Activated T-helper 1 cell treated with anti-CD3 and anti-CD28 coated beads, Interleukin-12 subunit alpha, Interleukin-12 subunit beta, Interleukin-2, Interleukin-4 antibody, amounts not matched to agents 30 ng/mL and 10 ng/mL and 1 ng/mL, durations not matched to agents 14 hours and 24 hours and 36 hours (primary cell): ENCODE measurements around the gene PARD3B. TPM values are rescaled to one million over a fixed set of nuclear protein-coding genes. Genes with fewer than 3 reads are reported as not detected.

ENCODE experiments used
- DNase-seq: peaks from one replicate; pipeline ENCODE4 v3.0.0; 2021; ENCODE audit warnings: low spot score
- H3K27ac Mint-ChIP-seq: one replicate; pipeline ENCODE4 v1.8.0; 2021; ENCODE audit warnings: mild to moderate bottlenecking, mixed read lengths
- H3K27me3 Mint-ChIP-seq: one replicate; pipeline ENCODE4 v1.8.0; 2022; ENCODE audit warnings: mild to moderate bottlenecking, moderate library complexity, mixed read lengths; ENCODE audit not compliant: insufficient read depth
- H3K36me3 Mint-ChIP-seq: one replicate; pipeline ENCODE4 v1.8.0; 2021; ENCODE audit warnings: low read depth, mixed read lengths
- H3K4me1 Mint-ChIP-seq: one replicate; pipeline ENCODE4 v1.8.0; 2021; ENCODE audit warnings: low read depth, mixed read lengths
- H3K4me3 Mint-ChIP-seq: one replicate; pipeline ENCODE4 v1.8.0; 2021; ENCODE audit warnings: mild to moderate bottlenecking, moderate library complexity, mixed read lengths
- H3K9me3 Mint-ChIP-seq: one replicate; pipeline ENCODE4 v1.8.0; 2021; ENCODE audit warnings: mixed read lengths
- intact Hi-C: fragments of 100-400 bp; cut with micrococcal nuclease; formaldehyde crosslinking; loops from one replicate; pipeline ENCODE4 v1.15.1; 2024
- total RNA-seq: library from RNA; stranded (reverse); gene quantifications from 2 replicates; pipeline ENCODE4 v1.2.3, GENCODE V29; 2022

Gene PARD3B
- total RNA-seq, 1 donor from 2014 or later: 0.26 TPM

DNA sequence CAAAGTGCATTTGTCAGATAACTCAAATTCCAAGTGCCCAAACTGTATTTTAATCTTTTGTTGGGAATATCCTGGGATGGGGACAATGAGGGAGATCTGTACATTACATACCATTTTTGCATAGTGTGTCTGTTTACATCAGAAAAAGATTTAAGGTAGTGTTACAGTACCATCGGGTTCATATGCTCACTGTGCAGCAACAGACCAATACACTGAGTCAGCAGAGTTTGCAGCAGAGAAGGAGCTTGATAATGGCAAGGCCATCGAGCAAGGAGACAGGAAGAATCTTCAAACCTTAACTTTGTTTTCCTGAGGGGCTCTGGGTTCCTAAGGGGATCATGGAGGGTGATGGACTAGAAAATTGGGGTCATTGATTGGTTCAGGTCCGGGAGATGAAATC, 399.7 kb downstream of the PARD3B start:
- H3K27me3 Mint-ChIP-seq: peaks cover 2% of the 10 kb centered on the region
- H3K4me3 Mint-ChIP-seq: no peak overlapping the region
- intact Hi-C loops: loop anchor here (5.0 kb wide), 3 partner anchors 43 to 737 kb away; partner anchors contain the start of gene NRP2
- peaks cover 33% of the 10 kb centered on the region for H3K36me3 Mint-ChIP-seq
- H3K27ac Mint-ChIP-seq: no peak overlapping the region
- H3K4me1 Mint-ChIP-seq: peaks cover 54% of the 10 kb centered on the region
- DNase-seq: no peak
- H3K9me3 Mint-ChIP-seq: peaks cover 34% of the 10 kb centered on the region

DNA sequence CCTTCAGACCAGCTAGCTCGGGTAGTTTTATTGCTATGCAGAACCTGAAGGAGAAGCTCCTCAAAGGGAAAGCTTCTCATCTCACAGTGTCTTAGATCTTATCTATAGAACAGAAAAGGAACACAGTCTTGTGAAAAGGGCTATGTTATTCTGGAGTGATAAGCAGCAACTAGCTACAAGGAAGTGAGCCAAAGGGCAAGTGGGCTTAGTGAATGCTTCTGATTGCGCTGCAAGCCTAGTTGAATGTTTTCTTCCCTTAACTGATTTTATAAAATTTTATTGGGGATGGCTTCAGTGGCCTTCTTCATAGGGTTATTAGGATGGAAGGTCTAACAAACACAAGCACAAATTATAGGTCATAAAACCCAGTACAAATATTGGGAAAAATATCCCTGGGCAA, 400.1 kb downstream of the PARD3B start:
- DNase-seq: no peak
- H3K27me3 Mint-ChIP-seq: peaks cover 2% of the 10 kb centered on the region
- no peak overlapping the region for H3K27ac Mint-ChIP-seq
- intact Hi-C loops: loop anchor here (5.0 kb wide), 3 partner anchors 43 to 737 kb away; partner anchors contain the start of gene NRP2
- peaks cover 33% of the 10 kb centered on the region for H3K36me3 Mint-ChIP-seq
- peaks cover 57% of the 10 kb centered on the region for H3K4me1 Mint-ChIP-seq
- no peak overlapping the region for H3K4me3 Mint-ChIP-seq
- H3K9me3 Mint-ChIP-seq: peaks cover 34% of the 10 kb centered on the region

DNA sequence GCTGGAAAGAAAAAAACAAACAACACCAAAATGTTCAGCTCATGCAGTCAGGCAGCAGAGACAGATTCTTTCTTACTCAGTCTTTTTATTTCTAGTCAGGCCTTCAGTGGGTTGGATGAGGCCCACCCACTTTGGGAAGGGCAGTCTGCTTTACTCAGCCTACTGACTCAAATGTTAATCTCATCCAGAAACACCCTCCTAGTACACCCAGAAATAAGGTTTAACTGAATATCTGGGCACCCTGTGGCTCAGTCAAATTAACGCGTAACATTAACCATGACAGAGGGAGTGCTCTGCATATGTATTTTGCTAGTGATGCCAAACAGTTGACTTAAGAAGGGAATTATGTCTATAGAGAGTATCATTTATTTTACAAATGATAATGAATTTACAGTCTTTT, 401.6 kb downstream of the PARD3B start:
- peak overlapping the region; percentile 47 for H3K27ac Mint-ChIP-seq
- H3K4me3 Mint-ChIP-seq: no peak overlapping the region
- H3K27me3 Mint-ChIP-seq: no peaks in the 10 kb centered on the region
- peaks cover 69% of the 10 kb centered on the region for H3K4me1 Mint-ChIP-seq
- peaks cover 40% of the 10 kb centered on the region for H3K36me3 Mint-ChIP-seq
- peaks cover 39% of the 10 kb centered on the region for H3K9me3 Mint-ChIP-seq
- DNase-seq: no peak
- intact Hi-C loops: loop anchor here (5.0 kb wide), 3 partner anchors 45 to 735 kb away; partner anchors contain the start of gene NRP2

DNA sequence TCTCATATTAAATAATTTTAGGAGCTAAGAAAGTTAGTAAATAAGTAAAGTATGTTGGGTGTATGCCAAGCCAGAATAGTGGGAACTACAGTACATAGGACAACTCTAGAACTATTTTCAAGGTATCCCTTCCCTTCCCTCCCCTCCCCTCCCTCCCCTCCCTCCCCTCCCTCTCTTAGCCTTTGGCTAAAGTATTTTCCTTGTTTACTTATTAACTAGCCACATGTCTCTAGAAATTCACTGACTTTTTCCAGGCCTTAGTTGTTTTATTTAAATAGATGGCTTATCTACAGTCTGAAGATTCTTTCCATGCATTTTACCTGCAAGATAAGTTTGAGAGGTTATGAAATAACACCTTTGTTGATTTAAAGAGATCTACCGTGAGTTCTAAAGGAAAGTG, 402.1 kb downstream of the PARD3B start:
- Mint-ChIP-seq H3K9me3 (peaks cover 39% of the 10 kb centered on the region), H3K36me3 (peaks cover 40% of the 10 kb centered on the region), H3K27me3 (no peaks in the 10 kb centered on the region), H3K4me1 (peaks cover 69% of the 10 kb centered on the region), H3K4me3 (no peak overlapping the region), H3K27ac (peak overlapping the region; percentile 14)
- intact Hi-C loops: loop anchor here (5.0 kb wide), 3 partner anchors 45 to 735 kb away; partner anchors contain the start of gene NRP2
- DNase-seq: no peak

DNA sequence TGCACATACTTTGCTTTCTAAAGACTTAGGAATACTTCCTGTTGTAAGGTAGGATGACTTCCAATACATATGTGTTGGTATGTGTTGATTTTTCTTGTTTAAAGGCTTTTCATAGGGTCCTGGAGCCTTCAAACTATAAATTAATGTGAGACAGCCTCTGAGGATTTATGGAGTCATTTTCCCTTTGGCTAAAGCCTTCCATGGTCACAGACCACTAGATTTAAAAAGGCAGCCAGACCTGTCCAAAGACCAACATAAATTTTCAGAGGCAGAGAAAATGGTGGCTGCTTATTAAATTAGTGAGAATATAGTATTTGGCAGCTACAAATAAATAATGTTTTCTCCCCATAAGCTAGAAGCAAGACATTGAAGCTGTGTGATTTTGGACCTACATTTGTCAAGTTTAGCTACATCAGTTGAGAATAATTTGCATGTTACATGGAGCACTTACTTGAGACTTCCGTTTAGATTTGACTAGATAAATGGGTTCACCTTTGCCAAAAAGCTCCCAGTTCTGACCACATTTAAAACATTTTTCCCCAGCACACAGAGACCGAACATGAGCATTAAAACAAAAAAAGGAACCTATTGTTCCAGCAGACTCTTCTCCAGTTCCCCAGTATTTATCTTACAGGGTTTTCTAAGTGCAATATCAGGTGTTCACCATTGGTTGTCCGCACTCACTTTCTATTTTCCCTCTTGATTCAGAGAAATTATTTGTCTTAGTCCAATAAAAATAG, 402.9 kb downstream of the PARD3B start:
- H3K9me3 Mint-ChIP-seq: peaks cover 39% of the 10 kb centered on the region
- H3K27ac Mint-ChIP-seq: peak overlapping the region; percentile 73
- peaks cover 69% of the 10 kb centered on the region for H3K4me1 Mint-ChIP-seq
- no peak for DNase-seq
- peak overlapping the region; percentile 50 for H3K4me3 Mint-ChIP-seq
- no peaks in the 10 kb centered on the region for H3K27me3 Mint-ChIP-seq
- H3K36me3 Mint-ChIP-seq: peaks cover 40% of the 10 kb centered on the region
- intact Hi-C loops: loop anchor here (1.0 to 5.0 kb wide), 7 partner anchors 10 to 734 kb away; partner anchors contain the start of gene NRP2

DNA sequence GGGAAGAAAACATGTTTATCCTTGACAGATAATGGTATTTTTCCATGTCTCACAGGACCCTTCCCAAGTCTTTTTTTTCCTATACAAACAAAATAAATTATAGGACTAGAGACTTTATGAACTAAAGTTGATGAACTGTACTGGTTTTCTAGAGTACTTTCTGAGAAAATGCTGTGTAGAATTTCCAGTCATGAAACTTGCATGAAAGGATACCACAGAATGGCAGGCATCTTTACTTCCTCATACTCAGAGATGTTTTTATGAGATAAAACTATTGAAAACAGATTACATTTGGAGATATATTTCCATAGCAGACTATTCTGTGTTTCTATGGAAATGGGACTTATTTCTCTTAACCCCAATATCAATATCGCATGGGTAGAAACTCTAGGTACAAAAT, 403.5 kb downstream of the PARD3B start:
- H3K9me3 Mint-ChIP-seq: peaks cover 34% of the 10 kb centered on the region
- H3K4me1 Mint-ChIP-seq: peaks cover 69% of the 10 kb centered on the region
- no peak for DNase-seq
- intact Hi-C loops: loop anchor here (1.0 to 5.0 kb wide), 8 partner anchors 9 to 733 kb away; partner anchors contain the start of gene NRP2
- H3K4me3 Mint-ChIP-seq: peak overlapping the region; percentile 72
- peak overlapping the region; percentile 73 for H3K27ac Mint-ChIP-seq
- peaks cover 35% of the 10 kb centered on the region for H3K36me3 Mint-ChIP-seq
- no peaks in the 10 kb centered on the region for H3K27me3 Mint-ChIP-seq

DNA sequence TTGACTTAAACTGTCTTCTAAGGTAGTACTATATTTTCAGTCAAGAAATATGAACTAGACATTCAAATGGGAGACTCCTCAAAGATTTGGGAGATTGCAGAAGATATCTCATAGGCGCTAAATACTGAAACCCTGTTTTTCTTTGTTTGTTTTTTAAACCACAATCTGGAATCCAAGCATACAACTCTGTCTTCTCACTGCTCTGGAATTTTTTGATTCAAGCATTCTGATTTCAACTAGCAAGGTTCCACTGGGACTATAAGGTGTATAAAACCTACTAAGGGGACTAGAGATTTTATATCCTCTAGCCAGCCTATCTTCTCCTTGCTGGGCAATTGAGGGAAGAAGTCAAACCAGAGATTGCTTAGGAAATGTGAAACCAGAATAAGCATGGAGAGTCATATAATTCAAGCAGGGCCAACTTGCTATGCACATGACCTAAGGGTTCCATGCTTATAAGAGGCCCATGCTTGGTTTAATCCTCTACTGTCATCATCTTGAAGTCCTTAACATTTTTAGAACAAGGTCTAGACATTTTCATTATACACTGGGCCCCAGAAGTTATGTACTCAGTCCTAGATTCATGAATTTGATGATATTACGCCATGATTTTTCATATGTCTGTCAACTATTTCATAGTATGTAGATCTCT, 405.5 kb downstream of the PARD3B start:
- Mint-ChIP-seq H3K4me3 (no peak overlapping the region), H3K4me1 (peaks cover 58% of the 10 kb centered on the region), H3K27me3 (no peaks in the 10 kb centered on the region), H3K36me3 (peaks cover 23% of the 10 kb centered on the region), H3K9me3 (peaks cover 19% of the 10 kb centered on the region), H3K27ac (no peak overlapping the region)
- no peak for DNase-seq
- intact Hi-C loops: no loop called here

DNA sequence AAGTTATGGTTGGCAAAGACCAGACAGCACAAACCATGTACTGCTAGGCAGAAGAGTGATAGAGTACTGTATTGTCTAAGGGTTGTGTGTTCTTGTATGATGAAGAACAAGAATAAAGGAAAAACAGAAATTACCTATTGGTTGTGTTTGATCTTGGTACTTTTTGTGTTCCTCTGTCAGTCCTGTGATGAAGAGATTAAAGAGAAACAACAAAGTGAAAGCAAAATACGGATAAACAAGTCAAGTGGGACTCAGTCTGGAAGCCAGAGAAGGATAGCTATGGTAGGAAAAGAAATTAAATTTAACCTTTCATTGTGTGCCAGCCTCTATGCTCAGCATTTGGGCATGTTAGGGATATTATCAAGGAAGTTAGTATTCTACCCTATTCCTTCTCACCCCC, 413.1 kb downstream of the PARD3B start:
- no peak for DNase-seq
- intact Hi-C loops: loop anchor here (1.0 kb wide), 1 partner anchor 10 kb away; no protein-coding TSS in a partner anchor
- H3K9me3 Mint-ChIP-seq: peaks cover 14% of the 10 kb centered on the region
- peaks cover 31% of the 10 kb centered on the region for H3K4me1 Mint-ChIP-seq
- peak overlapping the region; percentile 77 for H3K4me3 Mint-ChIP-seq
- peak overlapping the region; percentile 68 for H3K27ac Mint-ChIP-seq
- H3K27me3 Mint-ChIP-seq: peaks cover 2% of the 10 kb centered on the region
- H3K36me3 Mint-ChIP-seq: peaks cover 17% of the 10 kb centered on the region

DNA sequence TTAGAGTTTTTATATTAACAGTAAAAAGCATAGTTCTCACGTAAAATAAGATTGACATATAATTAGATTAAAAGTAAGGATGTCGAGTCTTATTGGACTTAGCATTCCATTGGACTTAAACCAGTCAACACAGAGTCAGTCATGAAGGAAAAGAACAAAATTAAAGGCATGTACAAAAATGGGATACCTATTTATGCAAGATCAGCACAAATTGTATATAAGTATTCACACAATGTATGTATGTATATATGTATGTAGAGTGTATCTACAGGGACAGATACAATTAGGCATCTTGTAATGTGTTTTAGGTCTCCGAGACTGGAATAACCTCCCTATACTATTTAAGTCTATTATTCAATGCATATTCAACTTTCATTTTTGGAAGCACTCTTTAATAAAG, 419.1 kb downstream of the PARD3B start:
- Mint-ChIP-seq H3K27me3 (peaks cover 3% of the 10 kb centered on the region), H3K4me3 (no peak overlapping the region), H3K27ac (no peak overlapping the region), H3K9me3 (peaks cover 18% of the 10 kb centered on the region), H3K36me3 (peaks cover 19% of the 10 kb centered on the region), H3K4me1 (peaks cover 45% of the 10 kb centered on the region)
- DNase-seq: no peak
- intact Hi-C loops: no loop called here

DNA sequence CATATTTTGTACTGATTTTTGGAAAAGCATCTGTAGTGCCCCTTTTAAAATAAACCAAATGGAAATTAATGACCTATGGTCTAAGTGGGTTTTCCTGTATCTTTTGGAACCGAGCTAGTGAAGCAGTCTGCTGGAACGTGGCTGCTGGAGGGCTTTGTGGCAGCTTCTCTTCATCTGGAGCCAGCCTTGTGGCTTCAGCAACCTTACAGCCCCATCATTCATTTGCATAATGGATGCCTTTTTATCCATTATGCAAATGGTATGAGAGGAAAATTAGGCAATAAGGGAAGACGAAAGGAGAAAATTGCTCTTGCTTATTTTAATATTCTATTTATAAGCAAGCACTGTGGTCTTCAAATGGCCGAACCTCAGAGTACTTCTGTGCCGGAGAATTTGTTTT, 421.0 kb downstream of the PARD3B start:
- peaks cover 16% of the 10 kb centered on the region for H3K9me3 Mint-ChIP-seq
- H3K27ac Mint-ChIP-seq: no peak overlapping the region
- intact Hi-C loops: no loop called here

DNA sequence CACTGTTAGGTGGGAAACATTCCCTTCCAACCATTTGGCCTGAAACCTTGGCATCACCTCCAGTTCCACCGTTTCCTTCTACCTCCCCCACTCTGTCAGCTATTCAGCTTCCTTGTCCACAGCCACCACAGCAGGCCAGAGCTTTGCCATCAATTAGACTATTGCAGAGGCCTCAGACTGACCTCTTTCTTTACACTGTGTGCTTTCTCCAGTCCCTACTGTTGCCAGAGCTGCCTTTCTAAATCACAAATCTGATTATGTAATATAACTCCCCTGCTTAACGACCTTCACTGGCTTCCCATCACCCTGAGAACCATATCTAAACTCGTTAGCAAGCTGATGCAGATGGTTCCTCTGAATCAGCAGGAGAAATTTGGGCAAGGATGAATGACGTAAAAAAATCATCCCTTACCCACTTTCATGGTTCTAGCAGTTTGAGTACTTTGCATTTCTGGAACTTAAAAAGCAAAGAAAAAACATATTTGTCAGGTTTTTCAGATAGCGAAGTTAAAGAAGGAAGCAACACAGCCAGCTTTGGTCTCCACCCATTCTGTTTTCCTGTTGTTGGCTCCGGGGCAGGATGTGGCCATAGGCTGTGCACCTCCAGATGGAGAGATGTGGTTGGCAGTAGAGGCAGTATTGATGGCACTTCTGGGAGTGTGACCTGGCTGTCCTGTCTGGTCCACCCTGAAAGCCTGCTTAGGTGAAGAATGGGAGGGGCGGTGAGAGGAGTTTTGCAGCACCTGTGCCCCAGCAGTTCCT, 422.1 kb downstream of the PARD3B start:
- DNase-seq: peak; percentile 63
- Mint-ChIP-seq H3K4me3 (peak overlapping the region; percentile 52), H3K36me3 (peaks cover 10% of the 10 kb centered on the region), H3K27ac (peak overlapping the region; percentile 85), H3K9me3 (peaks cover 16% of the 10 kb centered on the region), H3K27me3 (peaks cover 1% of the 10 kb centered on the region), H3K4me1 (peaks cover 63% of the 10 kb centered on the region)
- intact Hi-C loops: loop anchor here (1.0 kb wide), 1 partner anchor 18 kb away; no protein-coding TSS in a partner anchor

More for the DNA sequence above, 421.0 kb downstream of the PARD3B start:
- peaks cover 19% of the 10 kb centered on the region for H3K36me3 Mint-ChIP-seq
- no peak overlapping the region for H3K4me3 Mint-ChIP-seq
- H3K4me1 Mint-ChIP-seq: peaks cover 62% of the 10 kb centered on the region
- no peak for DNase-seq
- peaks cover 1% of the 10 kb centered on the region for H3K27me3 Mint-ChIP-seq

DNA sequence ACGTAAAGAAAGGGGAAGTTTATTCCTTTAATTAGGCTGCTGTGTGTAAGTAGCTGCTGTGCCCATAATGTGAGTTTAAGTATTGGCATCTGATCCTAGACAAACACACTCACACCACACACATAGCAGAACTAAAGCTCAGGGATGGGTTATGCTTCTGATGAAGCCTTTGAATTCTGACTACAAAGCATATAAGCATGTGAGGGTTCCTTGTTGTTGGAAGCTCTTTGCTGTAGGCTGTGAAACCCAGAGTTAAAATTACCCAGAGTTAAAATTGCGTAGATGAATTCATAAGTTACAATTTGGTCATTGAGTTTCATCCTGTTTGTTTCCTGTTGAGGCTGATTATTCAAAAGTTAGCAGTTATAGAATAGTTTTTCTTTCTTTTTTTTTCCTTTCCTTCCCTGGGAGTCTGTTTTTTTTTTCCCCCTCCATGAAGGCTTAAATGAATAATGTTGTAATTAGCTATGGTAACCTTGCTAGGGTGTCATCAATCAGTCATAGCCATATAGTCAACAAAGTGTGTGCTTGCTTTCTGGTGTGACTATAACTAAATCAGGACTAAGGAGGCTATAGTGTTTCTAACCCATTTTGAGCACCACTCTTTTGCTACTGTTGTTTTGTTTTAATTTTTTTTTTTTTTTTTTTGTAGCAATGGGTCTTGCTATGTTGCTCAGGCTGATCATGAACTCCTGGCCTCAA, 426.1 kb downstream of the PARD3B start:
- peaks cover 1% of the 10 kb centered on the region for H3K27me3 Mint-ChIP-seq
- H3K9me3 Mint-ChIP-seq: peaks cover 29% of the 10 kb centered on the region
- intact Hi-C loops: loop anchor here (1.0 to 5.0 kb wide), 8 partner anchors 23 to 949 kb away; no protein-coding TSS in a partner anchor
- peaks cover 52% of the 10 kb centered on the region for H3K4me1 Mint-ChIP-seq
- H3K27ac Mint-ChIP-seq: peak overlapping the region; percentile 94
- no peak for DNase-seq
- peaks cover 16% of the 10 kb centered on the region for H3K36me3 Mint-ChIP-seq
- H3K4me3 Mint-ChIP-seq: peak overlapping the region; percentile 28
